ENCODE data around the gene ESR2.
"Not testable (repeated sequence)": the region's sequence is repeated elsewhere in the genome, so short reads cannot be mapped to it uniquely, and the experiment has no call there.

The ESR2 gene

DNA sequence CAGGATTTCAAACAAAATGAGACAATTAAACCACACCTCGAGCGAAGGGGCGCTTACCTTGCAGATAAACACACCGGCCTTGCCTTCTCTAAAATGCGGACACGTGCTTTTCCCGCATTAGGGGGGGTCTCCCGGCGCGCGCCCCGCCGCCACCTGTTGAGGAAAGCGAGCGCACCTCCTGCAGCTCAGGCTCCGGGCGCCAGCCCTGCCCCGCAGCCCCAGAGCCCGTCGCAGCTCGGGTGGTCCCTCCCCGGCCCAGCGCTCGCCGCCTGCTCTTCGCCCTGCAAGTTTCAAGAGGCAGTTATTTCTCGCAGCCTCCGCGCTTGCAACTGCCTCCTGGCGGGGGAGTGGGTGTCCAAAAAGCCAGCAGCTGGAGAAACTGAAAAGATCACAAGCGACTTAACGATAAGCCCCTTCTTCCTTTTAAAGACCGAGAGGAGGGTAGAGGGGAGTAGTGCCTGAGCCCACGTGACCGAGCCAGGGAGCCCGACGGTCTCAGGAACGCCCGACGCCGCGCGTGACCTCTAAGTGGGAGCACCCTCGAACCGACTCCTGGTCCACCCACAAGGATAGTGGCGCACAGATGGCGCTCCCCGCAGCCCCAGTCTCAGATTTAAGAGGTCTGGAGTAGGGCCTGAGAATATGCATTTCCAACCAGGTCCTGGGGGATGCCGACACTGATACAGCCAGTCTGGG, at the start of gene ESR2:
ESR2 (minus strand) TSS at position 396 of the 696 bp plus-strand sequence. CDS start 11,386 bp downstream, outside the sequence.
- DNase-seq = peak; percentile 13 to 21

DNA sequence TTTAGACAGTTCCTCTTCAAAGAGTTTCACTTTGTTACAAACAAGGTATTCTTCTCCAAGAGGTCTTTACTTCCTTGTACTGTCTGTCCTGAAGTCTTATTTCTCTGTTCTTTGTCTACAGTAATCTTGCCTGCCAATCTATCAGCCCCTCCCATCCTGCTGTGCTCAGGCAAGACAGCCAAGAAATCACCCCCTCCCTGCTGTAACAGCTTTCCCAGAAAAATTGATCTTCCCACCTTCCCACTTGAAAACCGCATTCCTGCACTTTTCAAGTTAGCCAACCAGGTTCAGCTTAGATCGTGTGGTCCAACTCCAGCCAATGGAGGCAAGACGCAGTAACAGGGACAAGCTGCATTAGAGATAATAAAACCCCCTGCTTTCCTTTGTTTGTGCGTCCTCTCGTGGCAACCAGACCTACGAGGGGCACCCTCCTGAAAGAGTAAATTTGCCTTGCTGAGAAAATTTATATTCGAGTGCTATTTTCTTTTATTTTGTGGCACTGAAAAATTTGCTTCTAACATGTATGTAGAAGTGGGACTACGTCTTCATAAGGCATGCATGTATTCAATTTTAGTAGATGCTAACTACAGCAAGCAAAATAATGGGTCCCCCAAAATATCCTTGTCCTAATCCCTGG, 46.5 kb upstream of the ESR2 start:
- no peak for DNase-seq

DNA sequence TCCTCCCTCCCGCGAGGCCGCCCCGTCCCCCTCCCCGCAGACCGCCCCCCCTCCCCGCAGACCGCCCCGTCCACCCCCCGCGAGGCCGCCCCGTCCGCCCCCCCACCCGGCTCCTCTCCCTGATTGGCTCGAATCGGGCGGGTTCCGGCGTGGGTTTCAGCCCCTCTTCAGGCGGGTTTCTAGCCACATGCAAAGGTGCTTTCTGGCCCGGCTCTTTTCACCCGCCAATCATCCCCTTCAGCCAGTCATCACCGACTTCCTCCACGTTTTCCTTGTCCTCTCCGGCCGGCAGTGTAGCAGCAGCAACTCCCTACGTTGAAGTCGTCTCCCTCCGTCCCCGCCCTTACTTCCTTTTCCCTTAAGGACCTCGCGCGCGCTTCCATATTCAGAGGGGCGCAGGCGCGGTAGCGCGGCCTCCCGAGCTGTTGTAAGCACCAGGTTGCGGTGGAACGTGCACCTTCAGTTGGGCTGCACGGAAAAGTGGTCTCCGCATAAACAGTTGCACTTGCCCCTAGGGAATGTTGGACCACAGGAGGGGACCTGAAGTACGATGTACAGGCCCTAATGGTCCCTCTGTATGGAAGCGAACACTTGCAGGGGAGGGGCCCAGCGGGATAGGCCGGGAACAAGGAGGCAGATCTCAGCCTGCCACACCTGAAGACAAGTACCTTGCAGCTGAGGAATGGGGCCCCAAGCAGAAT, 44.6 kb upstream of the ESR2 start:
- DNase-seq = peak; percentile 84 to 89

DNA sequence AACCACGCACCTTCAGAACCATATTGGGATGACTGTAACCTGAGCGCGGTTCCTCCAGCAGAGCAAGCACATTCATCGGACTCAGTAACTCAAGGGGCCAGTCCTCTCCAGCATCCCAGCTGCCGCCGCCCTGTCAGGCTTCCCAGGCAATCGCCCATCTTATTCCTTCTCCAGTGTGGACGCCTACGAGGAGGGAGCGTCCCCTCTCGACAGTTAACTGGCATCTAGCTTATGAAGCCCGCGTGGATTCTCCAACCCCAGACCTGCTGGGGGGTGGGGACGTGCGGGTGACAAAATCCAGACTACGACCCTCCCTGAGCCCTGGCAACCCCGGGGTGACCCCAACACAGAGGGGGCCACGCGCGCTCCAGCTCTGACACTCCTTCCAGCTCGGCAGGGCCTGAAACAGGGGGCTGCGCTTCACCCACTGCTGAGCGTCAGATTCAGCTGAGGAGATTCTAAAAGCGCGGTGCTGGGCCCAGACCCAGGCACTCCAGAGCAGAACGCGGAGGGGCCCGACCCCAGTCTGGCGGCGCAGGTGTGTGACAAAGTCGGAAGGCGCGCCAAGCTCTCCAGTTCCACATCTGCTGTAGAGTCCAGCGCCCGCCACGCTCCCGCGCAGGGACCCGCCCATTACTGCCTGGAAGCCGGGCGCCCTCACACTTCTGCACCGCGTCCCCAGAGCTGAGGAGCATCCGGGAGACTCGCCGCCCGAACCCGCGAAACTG, 43.9 kb upstream of the ESR2 start:
- DNase-seq = peak in 1 of 2 experiments; percentile 4

DNA sequence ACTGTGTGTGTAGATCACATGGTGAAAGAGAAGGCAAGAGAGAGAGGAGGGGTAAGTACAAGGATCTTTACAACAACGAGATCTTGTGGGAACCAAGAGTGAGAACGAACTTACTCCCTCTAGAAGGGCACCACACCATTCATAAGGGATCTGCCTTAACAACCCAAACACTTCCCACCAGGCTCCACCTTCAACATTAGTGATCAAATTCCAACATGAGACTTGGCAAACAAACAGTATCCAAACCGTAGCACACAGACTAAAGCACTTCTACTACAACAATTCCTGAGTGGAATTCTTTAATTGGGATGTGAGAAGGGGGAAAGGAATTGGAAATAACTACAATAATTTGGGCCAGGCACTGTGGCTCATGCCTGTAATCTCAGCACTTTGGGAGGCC, 35.0 kb upstream of the ESR2 start:
- DNase-seq = no peak

DNA sequence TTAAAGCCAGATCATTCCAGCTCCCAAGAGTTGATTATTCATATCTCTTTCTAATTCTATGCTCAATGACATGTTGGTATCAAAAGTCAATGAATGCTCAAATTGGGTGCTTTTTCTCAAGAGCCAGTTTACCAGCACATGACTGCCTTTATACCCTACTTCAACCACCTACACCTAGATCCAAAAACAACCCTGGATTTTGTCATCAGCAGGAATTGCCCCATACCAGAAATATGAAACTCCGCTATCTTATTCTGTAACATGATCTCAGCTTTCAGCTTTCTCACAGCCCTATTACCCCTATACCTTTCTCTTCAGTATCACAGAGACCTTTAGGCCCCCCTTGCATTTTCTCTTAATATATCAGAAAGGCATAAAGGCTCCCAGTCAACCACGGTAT, 32.3 kb upstream of the ESR2 start:
- DNase-seq = no peak

DNA sequence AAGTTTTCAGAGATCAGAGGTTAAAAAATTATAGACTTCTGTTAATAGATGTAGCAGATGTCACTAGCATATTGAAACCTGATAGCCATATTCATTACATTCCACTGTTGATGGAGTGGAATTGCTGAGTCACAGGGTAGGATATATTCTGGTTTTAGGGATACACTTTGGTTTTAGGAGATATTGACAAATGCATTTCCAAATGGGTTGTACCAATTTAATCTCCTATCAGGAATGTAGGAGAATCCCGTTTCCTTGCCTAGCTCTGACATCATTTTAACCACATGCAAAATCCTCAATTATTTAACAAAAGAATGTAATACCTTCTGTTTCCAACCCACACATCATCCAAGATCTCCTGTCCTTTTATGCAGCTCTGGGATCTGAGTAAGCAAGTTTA, 30.7 kb upstream of the ESR2 start:
- no peak for DNase-seq

DNA sequence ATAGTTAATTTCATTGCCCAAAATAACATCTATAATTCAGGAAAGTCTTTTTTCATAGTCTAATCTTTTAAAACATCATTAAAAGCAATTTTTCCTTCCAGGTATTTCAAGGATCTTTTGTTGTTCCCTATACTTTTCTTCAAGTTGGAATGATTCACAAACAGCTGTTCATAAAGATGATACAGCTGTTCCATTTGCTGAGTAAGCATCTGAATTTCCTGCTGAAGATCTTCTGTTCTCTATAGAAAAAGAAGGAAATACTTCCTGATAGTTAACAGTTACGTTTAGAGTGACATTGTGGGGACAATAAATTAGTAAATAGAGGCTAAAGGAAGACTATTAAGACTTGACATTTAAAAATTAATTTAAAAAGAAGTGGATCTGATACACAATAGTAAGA, 30.3 kb upstream of the ESR2 start:
- no peak for DNase-seq

DNA sequence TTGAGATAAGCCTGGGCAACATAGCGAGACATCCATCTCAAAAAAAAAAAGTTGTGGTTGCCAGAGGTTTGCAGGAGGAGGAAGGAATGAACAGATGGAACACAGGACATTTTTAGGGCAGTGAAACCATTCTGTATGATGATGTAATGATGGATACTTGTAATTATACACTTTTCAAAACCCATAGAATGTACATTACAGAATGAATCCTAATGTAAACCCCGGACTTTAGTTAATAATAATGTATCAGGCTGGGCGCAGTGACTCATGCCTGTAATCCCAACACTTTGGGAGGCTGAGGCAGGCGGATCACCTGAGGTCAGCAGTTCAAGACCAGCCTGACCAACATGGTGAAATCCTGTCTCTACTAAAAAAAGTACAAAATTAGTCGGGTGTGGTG, 26.2 kb upstream of the ESR2 start:
- DNase-seq = not testable (repeated sequence)

DNA sequence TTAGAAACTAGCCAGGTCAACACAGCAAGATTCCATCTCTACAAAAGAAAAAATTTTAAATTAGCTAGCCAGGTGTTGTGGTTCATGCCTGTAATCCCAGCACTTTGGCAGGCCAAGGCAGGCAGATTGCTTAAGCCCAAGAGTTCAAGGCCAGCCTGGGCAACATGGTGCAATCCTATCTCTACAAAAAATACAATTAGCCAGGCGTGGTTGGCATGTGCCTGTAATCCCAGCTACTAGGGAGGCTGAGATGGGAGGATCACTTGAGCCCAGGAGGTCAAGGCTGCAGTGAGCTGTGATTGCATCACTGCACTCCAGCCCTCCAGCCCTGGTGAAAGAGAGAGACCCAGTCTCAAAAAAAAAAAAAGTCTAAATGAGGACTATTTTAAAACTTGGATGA, 24.5 kb upstream of the ESR2 start:
- DNase-seq = not testable (repeated sequence)

DNA sequence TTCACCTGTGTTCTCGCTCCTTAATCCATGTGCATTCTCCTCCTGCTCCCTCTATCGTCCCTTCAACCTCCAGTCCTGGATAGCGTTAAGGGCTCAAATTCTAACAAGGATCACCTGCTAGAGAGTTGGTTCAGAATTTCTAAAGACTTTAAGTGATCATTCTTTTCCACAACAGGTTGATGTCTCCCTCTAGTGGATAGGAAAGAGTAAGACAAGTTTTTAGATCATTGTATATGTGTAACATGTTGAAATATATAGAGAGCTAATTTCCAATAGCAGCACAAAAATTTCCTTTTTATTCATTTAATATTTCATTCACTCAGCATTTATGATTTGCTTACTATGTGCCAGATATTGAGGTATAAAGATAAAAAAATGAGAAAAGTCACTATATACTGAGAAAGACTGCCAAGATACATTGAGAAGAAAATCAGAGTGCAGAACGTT, 9.3 kb upstream of the ESR2 start:
- DNase-seq = no peak

DNA sequence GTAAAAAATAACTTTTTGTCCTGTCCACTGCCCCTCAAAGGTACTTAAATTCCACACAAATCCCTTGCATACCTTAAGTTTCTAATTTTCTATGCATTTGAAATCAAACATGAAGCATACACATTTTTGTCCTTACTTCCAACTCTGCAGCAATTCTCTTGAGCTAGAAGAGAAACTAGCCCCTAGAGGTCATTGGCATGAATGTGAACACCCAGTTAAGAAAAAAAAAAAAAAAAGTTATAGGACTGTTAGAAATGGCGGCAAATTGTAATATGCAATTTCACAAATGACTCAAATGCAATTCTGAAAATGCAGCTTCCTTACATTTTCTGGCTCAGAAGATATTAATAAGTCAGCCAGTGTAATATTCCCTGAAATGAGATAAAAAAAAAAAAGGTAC, 4.6 kb upstream of the ESR2 start:
- DNase-seq = no peak

DNA sequence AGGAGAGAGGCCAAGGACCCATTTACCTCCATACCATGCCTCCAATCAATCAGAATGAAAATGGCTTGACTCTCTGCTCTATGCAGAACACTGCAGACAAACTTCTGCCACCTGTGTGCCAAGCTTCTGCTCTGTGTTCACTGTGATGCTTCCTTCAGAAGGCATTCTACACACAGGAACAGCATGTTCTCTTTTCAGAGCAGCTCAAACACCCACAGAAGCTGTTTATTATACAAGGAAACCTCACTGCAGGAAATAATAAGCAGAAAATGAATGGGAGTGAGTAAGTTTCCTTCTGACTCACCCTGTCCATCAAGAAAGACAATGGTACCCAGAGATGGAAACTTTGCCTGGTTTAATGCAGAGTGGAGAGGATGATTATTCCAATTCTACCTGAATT, 2.4 kb upstream of the ESR2 start:
- no peak for DNase-seq

DNA sequence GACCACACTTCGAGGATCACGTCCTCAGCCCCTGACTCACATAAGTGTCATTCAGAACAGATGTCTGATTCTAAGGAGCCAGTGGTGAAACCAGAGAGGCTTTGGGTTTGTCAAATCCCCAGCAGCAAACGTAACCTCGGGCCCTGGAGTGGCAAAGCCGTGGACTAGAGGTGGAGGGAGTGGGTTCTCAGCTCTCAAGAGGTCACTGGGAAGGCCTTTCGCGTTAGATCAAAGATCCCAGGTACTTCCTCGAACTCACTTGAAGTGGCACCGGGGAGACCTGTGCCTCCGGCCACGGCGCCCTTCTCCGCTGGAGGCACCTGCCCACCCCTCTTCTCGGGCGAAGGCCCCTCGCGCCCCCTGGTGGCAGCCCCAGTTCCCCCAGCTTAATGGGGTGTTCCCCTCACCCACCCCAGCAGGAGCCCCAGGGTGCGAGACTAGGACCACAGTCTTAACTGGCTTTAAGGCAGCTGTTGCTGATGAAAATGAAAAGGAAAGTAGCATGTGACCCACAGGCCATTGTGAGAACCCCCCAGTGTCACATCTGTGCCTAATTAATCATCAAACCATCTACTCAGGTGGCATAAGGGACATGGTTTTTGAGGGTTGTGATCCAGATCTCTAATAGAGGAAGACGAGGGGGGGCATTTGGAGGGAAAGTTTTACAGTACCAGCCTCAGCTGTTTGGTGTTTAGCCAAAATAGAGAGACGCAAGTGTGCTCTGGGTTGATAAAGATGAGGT, 672 bp upstream of the ESR2 start:
- DNase-seq = peak; percentile 76 to 89

DNA sequence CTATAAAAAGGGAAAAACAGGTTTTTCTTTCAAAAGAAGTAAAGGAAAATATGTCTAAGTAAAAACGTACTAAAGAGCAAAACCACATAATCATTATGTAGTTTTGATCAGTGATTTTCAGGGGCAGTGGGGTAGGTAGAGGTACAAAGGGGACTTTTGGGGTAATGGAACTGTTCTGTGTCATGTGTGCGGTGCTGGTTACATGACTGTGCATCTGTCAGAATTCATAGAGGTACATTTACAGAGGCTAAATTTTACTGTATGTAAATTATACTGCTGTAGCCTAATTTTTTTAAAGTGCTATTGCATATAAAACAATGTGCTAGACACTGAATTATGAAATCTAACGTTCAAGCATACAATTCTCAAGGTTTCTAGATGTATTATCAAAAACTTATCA, 2.0 kb downstream of the ESR2 start:
- DNase-seq = no peak

DNA sequence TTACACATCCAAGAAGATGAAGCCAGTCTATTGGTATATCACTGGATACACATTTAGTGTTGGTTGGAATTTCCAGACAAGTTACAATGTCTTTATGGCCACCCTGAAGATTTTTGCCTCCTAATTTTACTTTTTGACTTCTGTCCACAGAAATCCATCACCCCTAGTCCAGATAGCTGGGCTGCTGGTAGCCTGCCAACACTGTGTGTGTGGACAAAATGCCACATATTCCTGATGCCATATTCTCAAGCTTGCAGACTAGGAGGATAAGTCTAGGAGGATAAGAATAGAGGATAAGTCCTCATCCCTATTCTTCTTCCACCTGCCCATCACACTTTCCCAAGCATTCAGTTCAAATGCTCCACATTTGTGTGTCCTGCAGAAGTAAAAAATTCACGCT, 4.6 kb downstream of the ESR2 start:
- DNase-seq = no peak

DNA sequence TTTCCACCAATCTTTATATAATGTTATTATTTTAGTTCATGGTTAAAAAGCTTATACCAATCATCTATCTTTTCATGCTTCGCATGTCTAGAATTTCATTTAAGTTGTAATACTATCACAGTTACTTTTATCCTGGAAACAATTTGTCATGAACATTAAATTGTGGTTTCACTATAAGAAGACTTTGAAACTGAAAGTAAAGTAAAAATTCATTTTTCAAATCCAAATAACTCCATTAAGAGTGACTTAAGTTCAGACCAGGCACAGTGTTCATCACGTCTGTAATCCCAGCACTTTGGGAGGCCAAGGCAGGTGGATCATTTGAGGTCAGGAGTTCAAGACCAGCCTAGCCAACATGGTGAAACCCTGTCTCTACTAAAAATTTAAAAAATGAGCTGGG, 12.4 kb downstream of the ESR2 start:
- DNase-seq = no peak

DNA sequence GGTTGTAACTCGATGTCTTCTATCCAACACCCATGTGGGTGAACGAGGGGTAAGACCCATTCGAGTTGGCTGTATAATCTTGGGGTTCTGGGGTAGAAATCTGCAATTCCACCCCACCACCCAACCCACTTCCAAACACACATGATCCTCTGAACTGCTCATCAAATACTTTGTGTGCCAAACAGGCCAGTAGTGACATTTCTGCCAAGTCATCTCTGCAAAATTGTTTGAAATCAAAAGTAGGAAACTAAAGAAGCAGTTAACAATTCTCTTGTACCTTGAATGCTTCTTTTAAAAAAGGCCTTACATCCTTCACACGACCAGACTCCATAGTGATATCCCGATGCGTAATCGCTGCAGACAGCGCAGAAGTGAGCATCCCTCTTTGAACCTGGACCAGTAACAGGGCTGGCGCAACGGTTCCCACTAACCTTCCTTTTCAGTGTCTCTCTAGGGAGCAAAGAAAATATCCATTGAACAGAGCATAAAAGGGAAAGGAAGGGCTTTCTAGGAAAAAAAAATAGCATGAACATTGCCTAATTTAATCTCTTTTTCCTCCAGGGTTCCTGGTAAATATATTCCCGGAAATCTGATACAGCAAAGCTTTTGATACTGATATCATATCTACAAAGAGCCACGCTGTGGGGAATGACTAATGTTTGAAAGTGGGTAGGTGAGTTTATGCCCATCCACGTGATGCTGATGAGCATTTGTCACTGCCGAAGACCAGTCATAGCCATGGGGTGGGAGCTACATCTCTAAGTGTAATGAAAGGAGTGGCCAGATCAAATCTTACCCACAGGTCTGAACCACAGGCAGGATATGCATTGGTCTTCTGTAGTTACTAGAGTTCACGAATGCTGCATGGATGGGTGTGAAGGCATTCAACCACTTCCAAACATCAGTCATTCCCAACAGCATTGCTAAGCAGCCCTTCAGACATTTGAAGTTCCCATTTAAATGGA, 14.2 kb downstream of the ESR2 start:
- peak in 1 of 2 experiments; percentile 11 for DNase-seq

DNA sequence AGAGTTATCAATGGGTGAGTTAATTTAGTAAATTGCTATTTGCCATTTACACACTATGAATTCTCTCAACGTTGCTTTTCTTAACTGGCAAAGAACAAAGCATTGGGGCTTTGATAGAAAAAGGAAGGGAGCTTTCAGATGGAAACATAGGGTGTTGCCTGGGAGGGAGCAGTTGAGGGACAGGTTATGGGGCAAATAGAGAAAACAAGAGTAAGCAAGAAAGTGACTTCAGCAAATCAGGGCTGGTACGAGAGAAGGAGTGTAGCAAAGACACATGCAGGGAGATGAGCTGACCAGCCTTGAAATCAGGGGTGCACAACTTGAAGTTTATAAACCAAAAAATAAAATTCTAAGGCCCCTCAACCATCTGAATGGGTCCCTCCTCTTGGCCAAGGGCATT, 15.7 kb downstream of the ESR2 start:
- no peak for DNase-seq

DNA sequence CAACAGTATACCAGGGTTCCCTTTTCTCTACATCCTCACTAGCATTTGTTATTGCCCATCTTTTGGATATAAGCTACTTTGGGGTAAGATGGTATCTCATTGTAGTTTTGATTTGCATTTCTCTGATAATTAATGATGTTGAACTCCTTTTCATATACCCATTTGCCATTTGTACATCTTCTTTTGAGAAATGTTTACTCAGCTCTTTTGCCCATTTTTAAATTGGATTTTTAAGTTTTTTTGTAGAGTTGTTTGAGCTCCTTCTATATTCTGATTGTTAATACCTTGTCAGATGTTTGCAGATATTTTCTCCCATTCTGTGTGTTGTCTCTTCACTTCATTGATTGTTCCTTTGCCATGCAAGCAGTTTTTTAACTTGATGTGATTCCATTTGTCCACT, 22.2 kb downstream of the ESR2 start:
- DNase-seq = no peak

DNA sequence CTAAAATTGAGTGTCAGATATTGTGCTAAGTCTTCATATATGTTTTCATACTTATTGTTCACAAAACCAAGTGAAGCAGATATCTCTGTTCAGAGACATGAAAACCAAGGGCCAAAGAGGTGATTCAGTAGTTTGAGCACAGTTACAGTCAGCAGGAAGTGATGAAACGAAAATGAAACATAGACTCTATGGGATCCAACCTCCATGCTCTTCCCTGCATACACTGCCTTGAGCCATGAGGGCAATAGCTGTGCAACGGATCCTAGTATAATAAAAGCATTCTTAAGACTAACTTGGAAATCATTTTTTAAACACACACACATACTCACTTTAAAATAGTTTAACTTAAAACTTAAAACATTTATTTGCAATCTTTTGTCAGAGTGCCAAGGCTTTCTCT, 27.9 kb downstream of the ESR2 start:
- no peak for DNase-seq

DNA sequence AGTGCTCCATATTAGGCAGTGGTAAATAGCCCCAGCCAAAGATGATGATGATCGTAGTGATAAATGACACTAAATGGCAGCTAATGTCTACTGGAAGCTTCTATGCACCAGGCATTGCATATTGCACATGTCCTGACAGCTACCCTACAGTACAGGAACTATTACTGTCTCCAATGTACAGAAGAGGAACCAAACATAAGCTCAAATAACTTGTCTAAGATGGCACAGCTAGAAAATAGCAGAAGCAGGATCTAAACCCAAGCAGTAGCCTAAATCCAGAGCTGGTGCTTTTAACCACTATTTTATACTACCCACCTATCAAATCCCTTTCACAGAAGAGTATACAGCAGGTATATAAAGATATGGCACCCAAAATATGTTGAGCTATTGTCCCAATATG, 28.9 kb downstream of the ESR2 start:
- no peak for DNase-seq
